HL-60 (cell line): ENCODE results near the gene VENTX.

Source experiments
- SPI1 ChIP-seq: IDR thresholded peaks from 2 replicates; pipeline ENCODE4 v1.6.1; 2012; ENCODE audit warnings: low read depth, mild to moderate bottlenecking, borderline replicate concordance
- TF ChIP-seq, protein P1 (sequence below): IDR thresholded peaks from one replicate; pipeline ENCODE4 v1.5.1; 2011; ENCODE audit warnings: low read length, control low read depth, inconsistent platforms; ENCODE audit not compliant: insufficient read depth
- TF ChIP-seq, protein P2 (sequence below): IDR thresholded peaks from 2 replicates; pipeline ENCODE4 v1.6.1; 2012; ENCODE audit warnings: low read depth; ENCODE audit not compliant: insufficient replicate concordance

DNA sequence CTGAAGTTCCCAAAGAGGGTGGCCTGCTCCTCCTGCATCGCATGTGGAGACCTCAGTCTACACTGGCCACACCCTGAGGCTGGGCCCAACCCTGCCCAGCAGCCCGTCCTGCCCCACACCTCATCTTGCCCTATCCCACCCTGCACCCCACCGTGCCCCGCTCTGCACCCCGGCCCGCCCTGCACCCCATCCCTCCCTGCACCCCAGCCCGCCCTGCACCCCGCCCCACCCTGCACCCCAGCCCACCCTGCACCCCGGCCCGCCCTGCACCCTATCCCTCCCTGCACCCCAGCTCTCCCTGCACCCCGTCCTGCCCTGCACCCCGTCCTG lies 14.5 kb downstream of the VENTX start:
- TF ChIP-seq, protein P1, sequence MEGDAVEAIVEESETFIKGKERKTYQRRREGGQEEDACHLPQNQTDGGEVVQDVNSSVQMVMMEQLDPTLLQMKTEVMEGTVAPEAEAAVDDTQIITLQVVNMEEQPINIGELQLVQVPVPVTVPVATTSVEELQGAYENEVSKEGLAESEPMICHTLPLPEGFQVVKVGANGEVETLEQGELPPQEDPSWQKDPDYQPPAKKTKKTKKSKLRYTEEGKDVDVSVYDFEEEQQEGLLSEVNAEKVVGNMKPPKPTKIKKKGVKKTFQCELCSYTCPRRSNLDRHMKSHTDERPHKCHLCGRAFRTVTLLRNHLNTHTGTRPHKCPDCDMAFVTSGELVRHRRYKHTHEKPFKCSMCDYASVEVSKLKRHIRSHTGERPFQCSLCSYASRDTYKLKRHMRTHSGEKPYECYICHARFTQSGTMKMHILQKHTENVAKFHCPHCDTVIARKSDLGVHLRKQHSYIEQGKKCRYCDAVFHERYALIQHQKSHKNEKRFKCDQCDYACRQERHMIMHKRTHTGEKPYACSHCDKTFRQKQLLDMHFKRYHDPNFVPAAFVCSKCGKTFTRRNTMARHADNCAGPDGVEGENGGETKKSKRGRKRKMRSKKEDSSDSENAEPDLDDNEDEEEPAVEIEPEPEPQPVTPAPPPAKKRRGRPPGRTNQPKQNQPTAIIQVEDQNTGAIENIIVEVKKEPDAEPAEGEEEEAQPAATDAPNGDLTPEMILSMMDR: no peak
- TF ChIP-seq SPI1: no peak
- TF ChIP-seq, protein P2, sequence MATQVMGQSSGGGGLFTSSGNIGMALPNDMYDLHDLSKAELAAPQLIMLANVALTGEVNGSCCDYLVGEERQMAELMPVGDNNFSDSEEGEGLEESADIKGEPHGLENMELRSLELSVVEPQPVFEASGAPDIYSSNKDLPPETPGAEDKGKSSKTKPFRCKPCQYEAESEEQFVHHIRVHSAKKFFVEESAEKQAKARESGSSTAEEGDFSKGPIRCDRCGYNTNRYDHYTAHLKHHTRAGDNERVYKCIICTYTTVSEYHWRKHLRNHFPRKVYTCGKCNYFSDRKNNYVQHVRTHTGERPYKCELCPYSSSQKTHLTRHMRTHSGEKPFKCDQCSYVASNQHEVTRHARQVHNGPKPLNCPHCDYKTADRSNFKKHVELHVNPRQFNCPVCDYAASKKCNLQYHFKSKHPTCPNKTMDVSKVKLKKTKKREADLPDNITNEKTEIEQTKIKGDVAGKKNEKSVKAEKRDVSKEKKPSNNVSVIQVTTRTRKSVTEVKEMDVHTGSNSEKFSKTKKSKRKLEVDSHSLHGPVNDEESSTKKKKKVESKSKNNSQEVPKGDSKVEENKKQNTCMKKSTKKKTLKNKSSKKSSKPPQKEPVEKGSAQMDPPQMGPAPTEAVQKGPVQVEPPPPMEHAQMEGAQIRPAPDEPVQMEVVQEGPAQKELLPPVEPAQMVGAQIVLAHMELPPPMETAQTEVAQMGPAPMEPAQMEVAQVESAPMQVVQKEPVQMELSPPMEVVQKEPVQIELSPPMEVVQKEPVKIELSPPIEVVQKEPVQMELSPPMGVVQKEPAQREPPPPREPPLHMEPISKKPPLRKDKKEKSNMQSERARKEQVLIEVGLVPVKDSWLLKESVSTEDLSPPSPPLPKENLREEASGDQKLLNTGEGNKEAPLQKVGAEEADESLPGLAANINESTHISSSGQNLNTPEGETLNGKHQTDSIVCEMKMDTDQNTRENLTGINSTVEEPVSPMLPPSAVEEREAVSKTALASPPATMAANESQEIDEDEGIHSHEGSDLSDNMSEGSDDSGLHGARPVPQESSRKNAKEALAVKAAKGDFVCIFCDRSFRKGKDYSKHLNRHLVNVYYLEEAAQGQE: no peak
